ENCODE data around the gene CNTNAP2.
"Not testable (repeated sequence)": the region's sequence is repeated elsewhere in the genome, so short reads cannot be mapped to it uniquely, and the experiment has no call there.

The CNTNAP2 gene

DNA sequence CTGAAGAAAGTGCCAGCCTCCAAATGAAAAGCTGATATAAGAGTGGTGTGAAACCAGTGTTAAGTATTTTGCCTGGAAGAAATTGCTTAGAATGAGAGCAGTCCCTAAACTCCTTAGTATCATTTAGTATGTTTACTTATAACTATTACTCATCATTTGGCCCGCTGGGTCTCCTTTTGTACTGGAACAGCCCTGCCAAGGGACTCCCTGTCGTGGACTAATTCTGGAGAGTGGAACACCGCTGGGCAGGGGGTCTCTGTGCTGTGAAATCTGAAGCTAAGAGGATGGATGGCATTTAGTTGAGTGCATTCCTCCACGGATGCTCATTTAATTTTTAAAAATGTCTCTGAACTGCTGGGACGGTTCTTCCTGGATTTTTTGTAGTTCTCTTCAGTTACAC lies 1584.1 kb downstream of the CNTNAP2 start:
- DNase-seq: no peak

DNA sequence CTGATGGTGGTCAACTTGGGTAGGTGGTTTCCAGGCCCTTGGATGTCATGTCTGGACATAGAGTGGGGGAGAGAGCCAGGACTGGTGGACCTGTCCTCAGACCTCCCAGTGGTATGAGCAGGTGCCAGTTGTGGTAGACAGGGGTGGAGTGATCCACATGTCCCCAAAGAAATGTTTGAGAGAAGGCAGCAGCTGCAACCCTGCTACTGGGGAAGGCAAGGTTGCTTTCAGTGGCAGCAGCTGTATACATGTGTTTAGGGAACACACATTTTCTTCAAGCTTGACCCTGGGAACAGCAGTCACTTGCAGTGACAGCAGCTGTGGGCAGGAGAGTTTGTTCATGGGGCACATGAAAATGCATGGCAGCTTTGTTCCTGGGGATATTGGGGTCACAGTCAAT lies 1591.3 kb downstream of the CNTNAP2 start:
- no peak for DNase-seq

DNA sequence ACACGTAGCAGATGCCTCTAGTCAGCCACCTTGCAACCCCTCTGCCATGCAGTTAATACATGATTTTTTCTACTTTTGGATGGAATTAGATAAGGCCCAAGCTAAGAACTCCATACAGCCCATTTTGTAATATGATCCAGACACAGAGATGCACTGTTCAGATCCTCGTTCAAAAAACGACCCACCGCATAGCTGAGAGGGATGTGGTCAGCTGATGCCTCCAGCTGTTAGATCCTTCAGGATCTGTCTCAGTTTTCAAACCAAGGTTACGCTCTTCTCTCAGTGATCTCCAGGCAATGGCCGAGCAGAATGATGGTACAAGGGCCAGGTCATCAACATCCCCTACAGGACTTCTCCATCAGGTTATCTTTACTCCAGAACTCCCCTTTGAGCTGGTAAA lies 1592.3 kb downstream of the CNTNAP2 start:
- DNase-seq: no peak

DNA sequence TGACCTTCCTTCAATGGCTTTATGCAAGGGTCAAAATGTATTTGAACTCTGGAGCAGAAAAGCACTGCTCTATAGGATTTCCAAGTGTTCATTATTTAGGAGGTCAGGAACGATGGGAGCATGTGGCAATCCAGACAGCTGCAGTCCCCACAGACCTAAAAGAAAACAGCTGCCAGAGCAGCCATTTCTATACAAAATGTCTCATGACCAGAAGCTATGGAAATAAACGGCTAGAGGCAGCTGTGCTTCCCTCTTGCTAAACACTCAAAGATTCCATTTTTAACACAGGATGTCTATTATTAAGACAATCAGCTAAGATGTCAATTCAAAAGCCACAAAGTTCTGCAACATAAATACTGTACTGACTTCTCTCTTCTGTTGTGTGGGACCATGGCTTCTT lies 1594.8 kb downstream of the CNTNAP2 start:
- no peak for DNase-seq

DNA sequence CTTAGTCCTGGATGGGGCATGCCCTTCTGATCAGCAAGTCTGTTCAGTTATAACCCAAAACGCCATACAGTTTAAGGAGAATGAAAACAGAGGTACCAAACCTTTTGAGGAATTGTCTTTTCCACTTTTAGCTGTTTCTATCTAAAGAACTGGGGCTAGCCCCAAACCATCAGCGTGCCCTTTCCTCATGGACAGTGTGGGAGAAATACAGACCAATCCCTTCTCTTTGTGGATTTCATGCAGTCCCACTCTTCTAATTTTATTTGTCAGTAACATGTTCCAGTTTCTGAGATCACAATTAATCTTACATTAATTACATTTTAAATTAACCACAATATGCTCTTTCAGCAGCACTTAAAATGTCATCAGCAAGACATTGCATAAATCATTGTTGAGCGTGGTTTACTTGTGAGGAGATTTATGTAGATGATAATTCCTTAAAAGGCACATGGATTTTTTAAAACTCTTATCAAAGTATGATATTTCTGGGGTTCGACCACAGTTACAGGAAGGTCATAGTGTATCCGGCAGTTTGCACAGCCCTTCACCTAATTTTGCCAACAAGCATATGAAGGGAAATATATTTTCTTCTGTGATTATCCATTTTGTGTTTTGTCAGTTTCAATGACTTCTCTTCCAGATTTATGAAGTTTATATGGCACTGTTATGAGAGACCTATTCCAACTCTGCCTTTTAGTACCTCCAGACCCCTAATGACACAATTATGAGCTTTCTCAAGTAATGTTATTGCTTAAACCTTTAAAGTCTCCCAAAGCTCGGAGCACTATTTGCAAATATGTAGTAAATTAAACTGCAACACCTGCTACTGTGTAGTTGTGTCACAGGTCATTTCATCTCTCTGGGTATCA lies 1605.6 kb downstream of the CNTNAP2 start:
- no peak for DNase-seq

DNA sequence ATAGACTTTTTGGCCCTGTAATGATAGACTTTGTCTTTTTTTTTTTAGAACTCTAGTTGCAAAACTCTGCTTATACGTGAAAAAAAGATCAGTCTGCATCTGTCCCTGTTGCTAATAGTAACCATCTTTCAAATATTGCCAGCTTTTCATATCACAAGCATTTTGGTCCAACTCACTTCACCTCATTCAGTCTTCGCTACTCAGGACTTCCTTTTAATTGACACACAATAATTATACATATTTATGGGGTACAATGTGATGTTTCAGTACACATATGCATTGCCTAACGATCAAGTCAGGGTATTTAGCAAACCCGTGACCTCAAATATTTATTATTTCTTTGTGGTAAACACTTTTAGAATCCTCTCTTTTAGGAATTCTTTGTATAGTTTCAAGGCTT lies 1606.9 kb downstream of the CNTNAP2 start:
- DNase-seq: no peak

DNA sequence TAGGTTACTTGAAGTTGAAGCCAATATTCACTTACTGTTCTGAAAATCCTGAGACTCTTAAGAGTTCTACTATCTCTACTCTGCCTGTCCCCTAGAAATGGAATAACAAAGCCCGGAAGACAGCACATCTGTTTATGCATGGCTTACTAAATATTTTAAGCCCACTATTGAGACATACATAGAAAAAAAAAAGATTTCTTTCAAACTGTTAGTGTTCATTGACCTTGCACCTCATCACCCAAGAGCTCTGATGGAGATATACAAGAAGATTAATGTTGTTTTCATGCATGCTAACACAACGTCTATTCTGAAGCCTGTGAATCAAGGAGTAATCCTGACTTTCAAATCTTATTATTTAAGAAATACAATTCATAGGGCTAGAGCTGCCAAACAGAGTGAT lies 1614.7 kb downstream of the CNTNAP2 start:
- no peak for DNase-seq

DNA sequence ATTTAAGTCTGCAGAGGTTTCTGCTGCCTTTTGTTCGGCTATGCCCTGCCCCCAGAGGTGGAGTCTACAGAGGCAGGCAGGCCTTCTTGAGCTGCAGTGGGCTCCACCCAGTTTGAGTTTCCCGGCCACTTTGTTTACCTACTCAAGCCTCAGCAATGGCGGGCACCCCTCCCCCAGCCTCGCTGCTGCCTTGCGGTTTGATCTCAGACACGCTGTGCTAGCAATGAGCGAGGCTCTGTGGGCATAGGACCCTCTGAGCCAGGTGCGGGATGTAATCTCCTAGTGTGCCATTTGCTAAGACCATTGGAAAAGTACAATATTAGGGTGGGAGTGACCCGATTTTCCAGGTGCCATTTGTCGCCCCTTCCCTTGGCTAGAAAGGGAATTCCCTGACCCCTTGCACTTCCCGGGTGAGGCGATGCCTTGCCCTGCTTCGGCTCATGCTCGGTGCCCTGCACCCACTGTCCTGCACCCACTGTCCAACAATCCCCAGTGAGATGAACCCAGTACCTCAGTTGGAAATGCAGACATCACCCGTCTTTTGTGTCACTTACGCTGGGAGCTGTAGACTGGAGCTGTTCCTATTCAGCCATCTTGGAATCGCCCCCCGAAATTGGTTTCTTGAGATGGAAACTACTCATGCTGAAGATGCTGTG lies 1621.1 kb downstream of the CNTNAP2 start:
- not testable (repeated sequence) for DNase-seq

DNA sequence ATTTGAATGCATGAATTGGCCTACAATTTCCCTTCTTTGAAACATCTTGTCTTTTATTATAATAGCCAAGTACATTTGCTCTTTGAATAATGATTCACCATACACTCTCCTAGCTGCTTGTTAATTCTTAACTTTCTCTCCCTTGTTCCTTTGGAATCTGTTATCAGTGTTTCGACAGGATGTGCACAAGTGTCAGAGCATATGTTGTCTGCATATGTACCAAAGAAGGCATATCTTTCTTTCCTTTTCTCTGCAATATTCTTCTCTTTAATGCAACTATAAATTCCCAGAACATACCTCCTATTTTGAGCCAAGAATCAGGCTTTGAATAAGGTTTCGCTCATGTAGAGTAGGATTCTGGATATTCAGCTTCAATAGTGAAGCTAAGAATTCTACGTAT lies 1625.7 kb downstream of the CNTNAP2 start:
- DNase-seq: no peak

DNA sequence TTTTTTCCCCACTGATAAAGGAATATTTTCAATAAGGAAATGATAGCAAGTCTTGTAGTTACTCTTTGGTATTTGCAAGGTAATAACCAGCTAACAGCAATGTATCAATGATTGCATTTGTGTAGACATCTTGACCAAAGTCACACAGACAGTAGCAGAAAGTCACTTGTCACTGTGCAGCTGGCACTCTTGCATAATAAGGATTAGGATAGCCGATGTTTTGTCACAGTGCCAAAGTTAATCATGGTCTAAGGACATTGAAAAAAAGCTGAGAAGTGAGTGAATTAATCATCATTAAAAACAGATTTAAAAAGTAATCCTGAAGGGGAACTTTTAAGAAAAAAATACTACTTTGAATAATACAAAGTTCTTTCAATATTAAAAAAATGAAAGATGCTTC lies 1639.7 kb downstream of the CNTNAP2 start:
- no peak for DNase-seq

DNA sequence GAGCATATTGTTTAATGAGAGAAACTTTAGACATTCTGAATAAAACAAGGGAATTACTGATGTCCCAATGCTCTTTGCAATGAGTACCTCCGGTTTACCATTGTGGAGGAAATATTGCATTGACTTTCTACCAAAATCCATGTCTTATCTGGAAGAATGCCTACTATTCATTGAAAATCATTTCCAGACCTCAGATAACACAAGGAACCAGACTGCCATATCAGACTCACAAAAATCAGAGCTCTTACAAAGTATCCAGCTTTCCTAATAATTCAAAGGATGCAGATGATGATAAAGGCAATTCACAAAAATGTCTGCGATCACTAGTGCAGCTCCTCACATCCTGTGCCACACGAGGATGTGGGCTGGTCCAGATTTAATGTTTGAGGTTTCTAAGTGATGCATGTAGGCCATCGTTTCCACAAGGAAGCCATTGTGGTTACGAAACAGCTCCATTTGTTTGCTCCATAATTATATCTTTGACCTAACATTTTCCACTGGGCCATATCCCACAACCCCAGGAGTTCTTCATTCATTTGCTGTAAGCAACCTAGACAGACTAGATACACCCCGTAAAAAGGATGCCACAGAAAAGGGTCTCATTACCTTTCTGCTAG lies 1642.8 kb downstream of the CNTNAP2 start:
- DNase-seq: no peak

DNA sequence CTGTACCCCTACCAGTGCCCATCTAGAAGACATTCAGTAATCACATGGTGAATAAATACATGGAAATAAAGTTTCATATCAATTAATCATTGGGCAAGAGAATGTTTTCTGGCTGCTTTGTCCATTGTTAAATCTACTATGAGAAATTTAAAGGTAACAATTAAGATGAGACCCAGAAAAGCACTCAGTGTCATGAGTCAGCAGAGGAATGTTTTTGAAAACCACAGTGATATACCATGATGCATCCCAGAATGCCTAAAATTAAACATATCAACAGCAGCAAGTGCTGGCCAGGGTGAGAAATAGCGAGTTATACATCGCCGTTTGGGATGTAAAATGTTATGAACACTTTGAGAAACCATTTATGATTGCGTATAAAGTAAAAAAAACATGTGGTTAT lies 1648.7 kb downstream of the CNTNAP2 start:
- no peak for DNase-seq

DNA sequence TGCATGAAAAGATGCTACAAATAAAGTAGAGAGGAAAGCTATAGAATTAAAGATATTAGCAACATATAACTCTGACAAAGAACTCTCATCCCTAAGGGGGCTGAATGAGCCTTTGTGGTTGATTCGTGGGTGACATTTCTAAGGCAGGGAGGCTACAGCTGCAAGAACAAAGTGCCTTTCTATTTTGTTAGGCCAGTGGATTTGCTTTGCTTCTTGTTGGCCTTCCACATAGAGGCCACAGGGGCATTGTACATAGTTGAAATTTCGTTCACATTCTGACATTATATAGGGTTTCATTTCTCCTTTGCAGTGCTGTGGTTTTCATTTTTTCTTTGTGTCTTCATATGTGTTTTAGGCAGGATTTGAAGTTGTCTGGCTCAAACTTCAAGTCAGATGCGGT lies 1654.7 kb downstream of the CNTNAP2 start:
- DNase-seq: no peak

DNA sequence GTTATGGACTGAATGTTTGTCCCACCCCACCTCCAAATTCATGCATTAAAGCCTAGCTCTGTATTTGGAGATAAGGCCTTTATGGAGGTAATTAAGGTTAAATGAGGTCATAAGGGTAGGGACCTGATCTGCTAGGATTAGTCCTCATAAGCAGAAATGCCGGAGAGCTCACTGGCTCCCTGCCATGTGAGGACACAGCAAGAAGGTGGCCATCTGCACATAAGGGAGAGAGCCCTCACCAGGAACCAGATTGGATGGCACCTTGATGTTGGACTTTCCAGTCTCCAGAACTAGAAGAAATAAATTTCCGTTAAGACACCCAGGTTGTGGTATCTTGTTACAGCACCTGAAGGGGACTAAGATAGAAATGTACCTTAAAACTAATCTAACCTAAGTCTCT lies 1657.9 kb downstream of the CNTNAP2 start:
- DNase-seq: no peak

DNA sequence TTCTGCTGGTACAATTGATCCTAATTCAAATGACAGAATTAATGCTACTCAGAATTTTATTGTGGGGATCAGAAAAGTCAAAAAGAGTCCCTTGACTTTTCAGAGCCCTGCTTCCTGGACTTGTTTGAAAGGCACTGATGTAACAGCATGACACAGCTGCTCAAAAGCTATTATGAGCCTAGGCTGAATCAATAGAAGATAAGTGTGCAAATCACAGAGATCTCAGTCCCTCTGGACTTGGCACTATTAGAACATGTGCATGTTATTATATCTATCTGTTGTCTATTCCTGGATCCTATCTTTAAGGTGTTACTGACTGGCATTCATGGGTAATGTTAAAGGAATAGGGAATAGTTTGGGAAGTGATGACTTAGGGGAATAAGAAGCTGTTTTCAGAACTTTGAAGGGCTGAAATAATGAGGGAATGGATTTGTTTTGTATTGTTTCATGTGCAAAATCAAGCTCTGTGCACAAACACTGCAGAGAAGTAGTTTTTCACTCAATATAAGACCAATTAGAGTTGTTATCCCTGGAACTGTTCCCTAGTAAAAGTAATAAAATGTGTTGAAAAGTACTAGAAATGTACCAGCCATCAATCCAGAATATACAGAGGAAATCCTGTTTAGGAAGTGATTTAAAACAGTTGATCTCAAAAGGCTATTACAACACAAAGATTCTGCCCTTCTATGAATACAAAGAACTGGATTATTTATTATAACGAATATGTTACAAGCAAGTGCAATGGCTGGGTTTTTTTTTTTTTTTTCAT lies 1659.1 kb downstream of the CNTNAP2 start:
- no peak for DNase-seq

DNA sequence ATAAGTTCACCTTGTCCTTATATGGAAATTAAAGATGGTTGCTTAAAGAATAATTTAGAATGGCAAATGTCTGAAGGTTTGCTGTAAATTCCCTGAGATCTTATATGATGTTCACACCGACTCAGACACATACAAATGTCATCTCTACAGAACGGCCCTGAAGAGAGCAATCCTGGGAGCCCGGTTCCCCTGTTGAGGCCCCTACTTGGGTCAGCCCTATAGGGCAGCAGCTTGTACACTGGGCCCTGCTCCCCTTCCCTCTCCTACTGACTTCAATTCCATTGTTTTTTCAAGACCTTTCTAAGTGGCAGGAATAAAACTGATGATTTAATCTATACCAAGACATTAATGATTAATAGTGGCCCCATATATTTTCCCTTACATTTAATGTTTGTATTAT lies 1660.7 kb downstream of the CNTNAP2 start:
- DNase-seq: no peak

DNA sequence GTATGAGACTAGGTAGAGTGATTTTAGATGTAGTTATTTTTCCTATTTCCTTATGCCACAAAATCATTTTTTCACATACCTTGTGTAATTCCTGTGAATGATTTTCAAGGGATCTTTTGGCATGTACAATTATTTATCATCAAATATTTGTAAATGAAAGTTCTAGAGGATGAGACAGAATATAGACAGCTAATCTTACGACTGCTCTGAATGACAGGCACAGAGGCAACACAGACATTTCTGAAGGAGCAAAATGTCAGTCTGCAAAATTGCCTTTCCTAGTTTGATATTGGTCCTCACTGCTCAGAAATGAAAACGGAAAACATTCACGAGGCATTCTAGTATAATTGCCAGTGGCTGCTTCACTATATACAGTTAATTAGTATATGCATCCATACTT lies 1663.3 kb downstream of the CNTNAP2 start:
- no peak for DNase-seq

DNA sequence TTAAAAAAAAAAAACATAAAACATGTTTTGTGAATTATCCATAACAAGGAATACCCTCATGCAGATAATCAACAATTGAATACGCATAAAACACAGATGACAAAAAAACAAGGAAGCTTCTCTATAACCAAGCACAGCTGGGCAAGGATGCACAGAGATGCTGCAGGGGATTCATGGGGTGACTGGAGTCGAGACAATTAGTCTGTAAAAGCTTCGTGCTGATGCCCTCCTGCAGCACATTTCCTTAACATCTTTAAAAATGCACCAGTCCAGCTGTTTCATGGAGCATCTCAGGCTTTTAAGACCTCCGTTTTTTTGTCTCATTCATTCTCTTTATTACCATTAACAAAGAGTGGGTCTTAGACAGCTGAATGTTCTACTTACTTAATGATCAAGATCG lies 1680.0 kb downstream of the CNTNAP2 start:
- no peak for DNase-seq

DNA sequence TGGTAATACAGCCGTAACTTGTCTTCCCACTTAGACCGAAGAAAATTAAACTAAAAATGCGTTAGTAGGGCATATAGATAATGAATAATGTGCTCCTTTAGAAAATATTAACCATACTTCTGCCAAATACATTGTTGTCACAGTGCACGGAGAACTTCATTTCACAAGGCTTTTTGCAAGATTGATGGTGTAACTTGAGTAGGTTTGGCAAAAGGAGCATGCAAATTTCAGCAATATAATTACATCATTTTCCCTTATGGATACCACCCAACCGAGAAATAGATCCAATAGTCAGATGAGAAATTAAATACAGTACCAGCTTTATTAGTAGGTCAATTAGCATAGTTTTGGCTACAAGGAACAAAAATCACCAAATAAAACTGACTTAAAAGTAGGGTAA lies 1681.4 kb downstream of the CNTNAP2 start:
- no peak for DNase-seq

DNA sequence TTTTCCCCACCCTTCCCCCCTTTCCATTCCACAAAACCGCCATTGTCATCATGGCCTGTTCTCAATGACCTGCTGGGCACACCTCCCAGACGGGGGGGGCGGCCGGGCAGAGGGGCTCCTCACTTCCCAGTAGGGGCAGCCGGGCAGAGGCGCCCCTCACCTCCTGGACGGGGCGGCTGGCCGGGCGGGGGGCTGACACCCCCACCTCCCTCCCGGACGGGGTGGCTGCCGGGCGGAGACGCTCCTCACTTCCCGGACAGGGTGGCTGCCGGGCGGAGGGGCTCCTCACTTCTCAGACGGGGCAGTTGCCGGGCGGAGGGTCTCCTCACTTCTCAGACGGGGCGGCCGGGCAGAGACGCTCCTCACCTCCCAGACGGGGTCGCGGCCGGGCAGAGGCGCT lies 1685.2 kb downstream of the CNTNAP2 start:
- not testable (repeated sequence) for DNase-seq

DNA sequence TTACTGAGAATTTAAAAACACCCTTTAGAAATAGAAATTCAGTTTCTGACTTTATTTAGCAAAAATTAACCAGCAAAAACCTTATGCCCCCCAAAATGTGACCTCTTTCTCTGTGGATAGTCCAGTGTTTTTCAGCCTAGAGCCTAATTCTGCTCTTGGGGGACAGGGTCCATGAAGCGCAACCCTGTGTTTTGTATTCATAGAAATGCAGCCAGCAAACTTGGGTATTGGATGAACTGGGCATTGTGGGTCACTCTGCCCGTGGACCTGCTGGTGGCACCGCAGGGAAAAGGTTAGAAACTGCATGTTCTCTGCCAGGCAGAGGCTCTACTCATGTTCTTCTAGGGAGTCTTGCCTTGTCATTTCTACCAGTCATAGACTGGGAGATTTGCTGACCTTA lies 1686.5 kb downstream of the CNTNAP2 start:
- no peak for DNase-seq

DNA sequence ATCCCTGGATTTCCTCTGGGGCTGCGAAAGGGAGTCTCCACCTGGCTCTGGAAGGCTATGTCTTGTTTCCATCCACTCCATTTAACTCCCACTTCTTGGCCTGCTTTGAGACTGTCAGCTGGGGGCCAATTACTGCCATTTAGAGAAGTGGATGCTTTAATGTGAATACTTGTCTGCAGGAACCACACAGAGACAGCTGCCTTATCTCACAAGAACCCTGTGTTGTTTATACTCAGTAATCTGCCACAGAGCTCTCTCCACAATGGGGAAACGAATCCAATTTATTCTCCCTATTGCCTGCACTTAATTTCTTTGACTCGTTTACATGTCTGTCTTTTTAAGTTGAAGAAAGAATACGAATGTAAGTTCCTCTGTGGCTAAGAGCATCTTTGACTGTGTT lies 1687.0 kb downstream of the CNTNAP2 start:
- DNase-seq: no peak

DNA sequence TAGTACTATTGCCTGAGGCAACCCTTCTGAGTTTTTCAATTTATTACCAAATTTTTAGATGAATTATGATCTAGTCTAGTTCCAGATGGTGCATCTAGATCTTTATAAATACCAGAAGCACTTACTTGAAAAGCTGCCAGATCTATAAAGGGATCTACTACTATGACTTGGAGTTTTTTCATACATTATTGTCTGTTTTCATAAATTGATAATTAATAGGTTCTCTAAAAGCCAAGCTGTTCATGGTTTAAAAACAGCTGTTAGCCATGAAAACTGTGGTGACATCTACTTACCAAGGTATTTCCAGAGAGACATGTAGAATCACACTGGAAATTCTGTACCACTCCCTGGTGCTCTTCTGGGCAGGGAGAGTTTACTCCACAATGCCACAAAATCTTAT lies 1687.4 kb downstream of the CNTNAP2 start:
- no peak for DNase-seq
